SIG-M5 treated with dmso at 0.1 percent for 504 hours (cell line): ENCODE results near the gene CHN2.

Experiments used
- DNase-seq: peaks from one replicate; lab custom pipeline; 2025; ENCODE audit not compliant: unreplicated experiment; lab: John Stamatoyannopoulos, UW

Gene CHN2

DNA sequence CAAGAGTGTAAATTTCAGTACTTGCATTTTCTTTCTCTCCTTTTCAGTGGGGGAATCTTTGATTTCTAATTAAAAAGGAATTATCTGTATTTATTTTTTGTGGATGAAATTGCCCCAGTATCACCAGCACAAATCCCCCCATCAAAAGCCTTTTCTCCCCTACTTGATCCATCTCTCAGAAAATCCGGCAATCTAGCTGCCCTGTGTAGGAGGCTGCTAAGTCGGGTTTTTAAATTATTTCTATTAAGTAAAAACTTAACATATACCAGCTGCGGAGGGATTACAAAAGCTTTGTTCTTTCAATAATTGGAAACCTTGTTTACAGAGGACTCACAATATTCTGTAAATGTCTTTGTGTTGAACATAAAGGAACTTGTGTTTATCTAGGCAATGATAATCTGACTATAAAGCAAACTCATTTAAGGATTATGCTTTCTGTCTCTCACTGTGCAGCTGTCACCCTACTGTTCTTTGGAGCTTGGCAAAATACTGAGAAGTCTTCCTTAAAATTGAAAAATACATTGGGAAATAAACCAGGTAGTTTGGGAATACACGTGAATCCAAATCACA is 191.7 kb downstream of the CHN2 start:
- no peak for DNase-seq

DNA sequence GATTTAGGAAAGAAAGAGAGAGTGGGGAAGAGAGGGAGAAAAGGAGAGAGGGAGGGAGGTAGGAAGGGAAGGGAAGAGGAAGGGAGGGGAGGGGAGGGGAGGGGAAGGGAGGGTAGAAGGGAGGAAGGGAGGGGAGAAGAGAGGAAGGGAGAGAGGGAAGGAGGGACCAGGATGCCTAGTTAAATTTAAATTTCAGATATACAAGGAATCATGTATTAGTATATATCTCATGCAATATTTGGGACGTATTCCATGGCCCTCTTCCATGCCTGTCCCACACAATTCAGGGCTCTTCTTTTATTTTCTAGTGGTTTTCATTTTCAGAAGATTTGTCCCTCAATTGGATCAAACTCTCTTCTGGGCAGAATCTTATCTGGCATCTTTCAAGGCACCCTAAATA is 196.7 kb downstream of the CHN2 start:
- no peak for DNase-seq

GRCh38 chr7:29394321-29394720 is 199.7 kb downstream of the CHN2 start:
- DNase-seq, result no peak

DNA sequence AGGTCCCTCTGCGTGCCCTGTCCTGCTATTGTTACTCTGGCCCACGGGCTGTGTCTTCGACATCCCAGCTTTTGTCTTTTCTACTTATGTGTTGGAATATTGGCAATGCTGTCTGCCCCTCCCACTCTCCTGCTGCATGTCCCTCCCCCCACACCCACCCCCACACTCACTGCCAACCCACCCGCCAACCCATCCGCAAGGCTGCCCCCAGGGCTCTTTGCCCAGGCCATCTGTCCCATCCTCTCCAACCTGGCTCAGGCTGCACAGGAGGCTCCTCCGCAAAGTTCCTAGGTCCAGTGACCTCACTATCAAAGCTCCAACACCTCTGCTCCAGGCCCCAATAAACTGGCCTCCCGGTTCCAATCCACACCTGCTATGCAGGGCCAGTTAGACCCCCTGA is 202.0 kb downstream of the CHN2 start:
- no peak for DNase-seq

DNA sequence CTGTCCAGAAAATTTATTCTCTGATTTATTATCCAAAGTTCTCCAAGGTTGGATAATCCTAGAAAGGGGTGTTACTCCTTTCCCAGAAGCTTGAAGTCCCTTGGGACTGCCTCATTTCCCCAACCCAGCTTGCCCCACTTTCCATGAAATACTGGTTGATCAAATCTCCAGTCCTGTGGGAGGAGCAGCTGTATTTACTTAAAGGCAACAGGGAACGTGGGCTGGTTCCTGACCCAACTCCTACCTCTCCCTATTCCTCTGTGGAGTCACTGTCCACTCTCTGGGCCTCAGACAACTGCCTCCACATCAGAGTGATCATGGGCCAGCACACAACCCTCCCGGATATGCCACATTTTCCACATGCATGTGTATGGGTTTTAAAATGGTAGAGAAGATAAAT is 202.8 kb downstream of the CHN2 start:
- DNase-seq, result no peak

- DNase-seq, result no peak
Measured at GRCh38 chr7:29398011-29398410, 203.4 kb downstream of the CHN2 start.

DNA sequence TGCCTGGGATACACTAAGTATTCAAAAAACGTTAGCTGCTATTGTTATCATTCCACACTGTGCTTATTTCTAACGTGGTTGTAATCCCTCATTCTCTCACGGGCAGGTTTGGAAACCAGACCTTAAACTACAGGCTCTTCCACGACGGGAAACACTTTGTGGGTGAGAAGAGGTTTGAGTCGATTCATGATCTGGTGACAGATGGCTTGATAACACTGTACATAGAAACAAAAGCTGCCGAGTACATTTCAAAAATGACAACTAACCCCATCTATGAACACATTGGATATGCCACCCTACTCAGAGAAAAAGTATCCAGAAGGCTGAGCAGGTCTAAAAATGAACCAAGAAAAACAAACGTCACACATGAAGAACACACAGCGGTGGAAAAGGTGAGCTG is 205.9 kb downstream of the CHN2 start:
- DNase-seq, result no peak

DNA sequence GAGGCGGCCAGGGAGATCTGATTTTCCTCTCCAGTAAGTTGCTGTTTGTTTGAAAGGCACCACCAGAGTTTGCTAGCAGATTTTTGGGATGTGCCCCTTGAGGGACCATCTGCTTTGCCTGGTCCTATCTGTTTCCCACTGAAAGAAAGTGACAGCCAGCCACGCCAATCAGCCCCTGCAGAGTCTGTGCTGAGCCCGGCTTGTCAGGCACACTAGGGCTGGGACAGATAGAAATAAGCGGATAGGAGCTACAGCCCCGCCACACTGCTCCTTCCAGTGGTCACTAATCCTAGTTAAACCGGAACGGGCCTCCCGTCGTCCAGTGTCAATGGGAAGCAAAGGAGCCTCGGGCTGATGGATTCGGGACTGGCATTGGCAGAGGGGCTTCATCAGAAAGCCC is 207.2 kb downstream of the CHN2 start:
- DNase-seq, result no peak

GRCh38 chr7:29405891-29406290 is 211.3 kb downstream of the CHN2 start:
- DNase-seq, result no peak

DNA sequence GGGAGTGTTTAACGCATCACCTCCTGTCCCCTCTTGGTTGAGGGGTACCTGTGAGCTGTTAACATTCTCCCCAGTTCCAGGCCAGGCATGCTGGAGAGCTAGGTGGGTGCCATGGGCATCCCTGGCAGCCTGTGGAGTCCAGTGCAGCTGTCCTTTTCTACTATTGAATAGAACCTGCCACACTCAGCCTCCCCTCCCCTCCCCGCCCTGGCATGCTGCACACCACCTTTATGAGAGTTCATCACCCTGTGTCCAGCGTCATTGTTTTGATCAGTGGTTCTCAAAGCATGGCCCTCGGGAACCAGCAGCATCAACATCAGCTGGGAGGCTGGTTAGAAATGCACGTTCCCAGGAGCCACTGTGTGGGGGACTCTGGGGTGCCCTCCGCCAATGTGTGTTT is 211.8 kb downstream of the CHN2 start:
- DNase-seq, result no peak

DNA sequence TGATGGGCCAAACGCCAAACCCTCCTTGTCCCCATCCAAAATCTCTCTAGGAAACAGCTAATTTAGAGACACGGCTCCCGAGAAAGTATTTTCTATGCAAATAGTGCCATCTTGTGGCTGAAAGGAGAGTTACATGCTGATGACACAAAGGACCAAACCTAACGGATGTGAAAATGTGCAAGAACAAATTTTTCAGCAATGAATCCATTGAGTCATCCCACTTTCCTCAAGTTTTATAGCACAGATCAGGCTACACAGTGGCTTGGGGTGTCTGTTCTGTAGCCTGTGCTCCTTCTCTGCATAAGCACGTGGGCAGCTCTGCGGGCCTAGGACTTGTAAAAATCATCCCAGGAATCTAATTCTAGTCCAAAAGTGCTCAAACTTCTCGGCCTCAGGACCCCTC is 214.3 kb downstream of the CHN2 start:
- peak; percentile 65 for DNase-seq

DNA sequence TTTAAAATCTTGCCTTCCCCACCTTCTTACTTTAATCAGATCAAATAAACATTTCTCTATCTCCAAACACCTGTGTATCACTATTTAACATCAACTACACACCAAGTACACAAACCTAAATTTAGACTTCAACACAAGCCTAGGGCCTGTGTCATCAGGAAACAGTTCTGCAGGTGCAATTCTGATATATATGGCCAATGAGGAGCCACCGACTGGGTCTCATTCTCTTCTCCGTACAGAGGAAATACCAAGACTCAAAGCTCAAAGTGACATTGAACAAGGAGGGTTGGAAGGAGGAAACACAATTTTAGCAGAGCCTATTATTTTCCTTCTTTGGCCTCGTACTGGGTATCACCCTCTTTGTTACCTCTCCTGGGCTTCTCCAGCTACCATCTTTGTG is 216.4 kb downstream of the CHN2 start:
- DNase-seq, result no peak

- DNase-seq, result no peak
Measured at GRCh38 chr7:29412912-29413311, 218.3 kb downstream of the CHN2 start.

DNA sequence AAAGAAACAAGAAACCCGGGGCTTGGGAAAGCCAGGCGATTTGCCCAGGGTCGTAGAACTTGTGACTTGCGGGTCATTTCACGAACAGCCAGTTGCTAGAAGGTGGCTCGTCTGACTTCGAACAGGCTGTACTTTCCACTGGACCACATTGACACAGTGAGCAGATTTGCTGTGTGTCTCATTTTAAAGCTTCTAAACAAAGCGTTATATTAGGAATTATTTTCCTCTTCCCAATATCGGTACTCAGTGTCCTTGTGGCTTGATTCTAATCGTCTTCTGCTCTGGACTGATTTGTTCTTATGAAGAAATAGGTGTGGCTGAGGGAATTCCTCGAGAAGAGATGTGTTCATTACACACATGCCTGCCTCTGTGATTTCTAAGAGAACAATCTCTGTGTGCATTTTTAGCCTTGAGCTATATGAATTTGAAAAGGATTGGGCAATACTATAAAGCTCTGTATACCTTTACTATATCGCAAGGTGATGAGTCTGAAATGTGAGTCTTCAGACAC is 219.1 kb downstream of the CHN2 start:
- DNase-seq, result no peak

- DNase-seq, result no peak
Measured at GRCh38 chr7:29414216-29414615, 219.6 kb downstream of the CHN2 start.

DNA sequence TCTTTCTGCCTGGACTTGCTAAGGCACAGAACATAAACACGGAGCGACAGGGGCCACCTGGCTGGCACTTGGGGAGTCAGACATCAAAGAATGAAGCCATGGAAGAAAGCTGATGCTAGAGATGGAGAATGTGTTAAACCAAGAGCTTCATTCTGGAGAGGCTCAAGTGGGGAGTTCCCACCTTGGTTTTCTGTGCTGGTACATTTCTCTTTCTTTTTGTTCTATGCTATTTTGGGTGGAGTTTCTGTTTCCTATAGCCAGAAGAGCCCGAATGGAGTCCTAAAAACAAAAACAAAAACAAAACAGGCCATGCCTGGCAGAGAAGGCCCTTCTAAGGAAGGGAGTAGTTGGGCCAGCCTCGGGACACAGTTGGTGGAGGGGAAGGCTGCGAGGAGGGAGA is 220.6 kb downstream of the CHN2 start:
- no peak for DNase-seq

GRCh38 chr7:29416276-29416937 is 221.8 kb downstream of the CHN2 start:
- DNase-seq, result no peak

DNA sequence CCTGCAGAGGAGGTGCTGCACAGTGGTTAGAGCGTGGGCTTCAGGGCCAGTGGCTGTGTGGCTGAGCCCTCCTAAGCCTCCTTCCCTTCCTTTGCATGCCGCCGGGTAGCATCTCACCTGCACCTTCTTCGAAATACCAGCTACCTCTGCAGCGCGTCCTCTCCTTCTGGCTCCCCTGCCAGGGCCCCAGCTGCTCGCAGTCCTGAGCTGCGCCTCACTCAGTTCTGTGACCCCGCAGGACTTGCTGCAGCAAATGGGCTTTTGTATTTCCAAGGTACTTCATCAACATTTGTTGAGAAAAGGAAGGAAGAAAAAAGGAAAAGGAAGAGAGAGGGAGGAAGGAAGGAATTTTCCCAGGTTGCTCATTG is 222.3 kb downstream of the CHN2 start:
- DNase-seq, result no peak

DNA sequence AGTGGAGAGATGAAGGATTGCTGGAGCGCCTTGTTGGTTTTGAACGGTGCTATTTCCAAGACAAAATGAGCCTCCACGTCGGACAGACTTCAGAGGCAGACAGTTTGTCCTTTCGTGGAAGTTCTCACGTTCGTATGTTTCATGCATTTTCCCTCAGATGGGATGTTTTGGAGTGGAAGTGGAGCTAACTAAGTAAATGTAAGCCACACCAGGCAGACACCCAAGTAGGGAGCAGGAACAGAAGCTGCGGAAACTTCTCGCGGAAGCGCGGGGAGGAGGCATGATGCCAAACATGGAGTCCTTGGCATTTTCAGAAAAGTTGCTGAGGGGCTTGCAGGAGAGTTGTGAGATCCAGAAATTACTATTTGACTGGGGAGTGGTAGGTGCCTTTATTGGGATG is 223.5 kb downstream of the CHN2 start:
- no peak for DNase-seq

GRCh38 chr7:29418651-29419050 is 224.1 kb downstream of the CHN2 start:
- DNase-seq, result no peak

- no peak for DNase-seq
Measured at GRCh38 chr7:29420011-29420410, 225.4 kb downstream of the CHN2 start.

GRCh38 chr7:29421010-29421956 is 226.7 kb downstream of the CHN2 start:
- DNase-seq, result no peak
